Panc1 (cell line): ENCODE results near the gene CDHR5. TPM values are rescaled to one million over a fixed set of nuclear protein-coding genes. Genes with fewer than 3 reads are reported as not detected.

ENCODE experiments used
- ATAC-seq: fragments of 200-7000 bp; cut with Tn5 transposase; 2 replicates; pipeline ENCODE4 v1.9.1; 2020; ENCODE audit warnings: mild to moderate bottlenecking, moderate library complexity
- BruUV-seq: library from RNA; stranded (reverse); fragments of 400-500 nt; replicated peaks from 2 replicates; lab custom pipeline; 2021; lab: Mats Ljungman, UMichigan
- CTCF ChIA-PET: fragments of 300-600 bp; sonication (Branson Sonifier 250); formaldehyde crosslinking; loops from one replicate; lab custom pipeline; 2022; ENCODE audit warnings: antibody characterized with exemption; lab: Charles Lee
- POLR2A ChIA-PET: fragments of 300-600 bp; sonication (Branson Sonifier 250); formaldehyde crosslinking; loops from one replicate; lab custom pipeline; 2022; ENCODE audit warnings: antibody characterized with exemption; lab: Charles Lee
- DNase-seq: peaks from one replicate; pipeline ENCODE4 v3.0.0-alpha.2; 2010; ENCODE audit warnings: low read depth, low spot score
- H3K27ac ChIP-seq: 2 replicates; pipeline ENCODE4 v1.5.1; 2011; ENCODE audit warnings: mild to moderate bottlenecking, low read length, inconsistent platforms
- H3K27me3 ChIP-seq: fragments of 200-500 bp; sonication (Bioruptor generic); 2 replicates; pipeline ENCODE4 v1.6.0; 2014; ENCODE audit warnings: low read length, inconsistent platforms; ENCODE audit not compliant: control insufficient read depth, insufficient read depth
- H3K36me3 ChIP-seq: fragments of 200-500 bp; sonication (Bioruptor generic); 2 replicates; pipeline ENCODE4 v1.5.1; 2014; ENCODE audit warnings: inconsistent platforms, mild to moderate bottlenecking, low read length, moderate library complexity; ENCODE audit not compliant: control insufficient read depth, insufficient read depth
- H3K4me1 ChIP-seq: 2 replicates; pipeline ENCODE4 v1.5.1; 2011; ENCODE audit warnings: inconsistent platforms, mild to moderate bottlenecking, low read length, moderate library complexity; ENCODE audit not compliant: control insufficient read depth, insufficient read depth
- H3K4me3 ChIP-seq, 2 experiments: 2 replicates each; pipeline ENCODE4 v1.5.1; 2011 to 2012; ENCODE audit warnings: low read depth in 2 of 2, low read length in 2 of 2, mild to moderate bottlenecking in 2 of 2, inconsistent platforms in 1 of 2, moderate library complexity in 1 of 2
- H3K9me3 ChIP-seq: fragments of 200-500 bp; sonication (Bioruptor generic); 2 replicates; pipeline ENCODE4 v1.5.1; 2014; ENCODE audit warnings: low read depth, mild to moderate bottlenecking, inconsistent platforms, low read length, moderate library complexity; ENCODE audit not compliant: control insufficient read depth, insufficient read depth
- POLR2AphosphoS5 ChIP-seq: IDR thresholded peaks from 2 replicates; pipeline ENCODE4 v1.6.1; 2012; ENCODE audit warnings: mild to moderate bottlenecking, low read depth, low read length, moderate library complexity
- SIN3A ChIP-seq: IDR thresholded peaks from 2 replicates; pipeline ENCODE4 v1.6.1; 2012; ENCODE audit warnings: low read depth, mild to moderate bottlenecking, low read length, moderate library complexity, borderline replicate concordance; ENCODE audit not compliant: insufficient read depth
- TCF7L2 ChIP-seq: IDR thresholded peaks from 2 replicates; pipeline ENCODE4 v1.6.1; 2011; ENCODE audit warnings: mild to moderate bottlenecking, low read depth, low read length, inconsistent platforms
- in situ Hi-C: cut with HindIII; loops from 2 replicates; pipeline ENCODE4 v1.10.0; 2016; ENCODE audit warnings: low sequenced_read_pairs, low pct_unique_long_range_greater_than_20kb
- intact Hi-C: fragments of 100-400 bp; cut with micrococcal nuclease; formaldehyde crosslinking; loops from one replicate; pipeline ENCODE4 v1.10.0; 2022; ENCODE audit not compliant: unreplicated experiment
- total RNA-seq: library from RNA; stranded (reverse); gene quantifications from one replicate; pipeline ENCODE4 v1.2.1, GENCODE V29; 2021; ENCODE audit not compliant: unreplicated experiment
- TF ChIP-seq, protein P1 (sequence below), 2 experiments: IDR thresholded peaks; 2 replicates each; pipeline ENCODE4 v1.6.1; 2011 to 2012; ENCODE audit warnings: low read depth in 2 of 2, control low read depth in 1 of 2, low read length in 1 of 2, mild to moderate bottlenecking in 1 of 2, moderate library complexity in 1 of 2; ENCODE audit not compliant: insufficient read depth in 1 of 2

CDHR5 gene
- total RNA-seq, 1 experiment from 2014 or later: not detected

DNA sequence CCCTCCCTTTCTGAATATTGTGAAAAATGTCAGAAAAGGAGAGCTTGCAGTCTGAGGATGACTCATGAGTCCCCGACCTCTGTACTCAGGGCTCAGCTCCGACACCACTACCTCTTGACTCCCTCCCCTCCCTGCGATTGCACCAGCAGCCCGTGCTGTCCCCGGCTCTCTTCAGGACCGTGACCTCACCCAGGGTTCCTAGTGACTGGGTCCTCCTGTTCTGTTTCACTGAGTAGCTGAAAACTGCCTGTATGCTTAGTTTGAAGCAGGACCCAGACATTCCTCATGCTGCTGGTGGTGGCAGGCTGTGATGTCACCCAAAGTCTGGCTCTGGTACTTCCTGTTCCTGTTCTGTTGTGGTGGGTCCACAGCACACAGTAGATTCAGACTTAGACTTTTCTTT is 36.8 kb downstream of the CDHR5 start:
- ChIA-PET CTCF (no interaction called here), POLR2A (no interaction called here)
- BruUV-seq: TSS peak; percentile 48
- H3K4me1 ChIP-seq: no peaks in the 10 kb centered on the region
- H3K27me3 ChIP-seq: no peaks in the 10 kb centered on the region
- TF ChIP-seq POLR2AphosphoS5 (no peak), TCF7L2 (no peak)
- DNase-seq (no peak), ATAC-seq (no peak)
- H3K9me3 ChIP-seq: no peaks in the 10 kb centered on the region
- intact Hi-C loops: no loop called here
- no peak overlapping the region for H3K27ac ChIP-seq
- in situ Hi-C loops: no loop called here
- H3K36me3 ChIP-seq: peaks cover 12% of the 10 kb centered on the region
- no peak overlapping the region for H3K4me3 ChIP-seq

DNA sequence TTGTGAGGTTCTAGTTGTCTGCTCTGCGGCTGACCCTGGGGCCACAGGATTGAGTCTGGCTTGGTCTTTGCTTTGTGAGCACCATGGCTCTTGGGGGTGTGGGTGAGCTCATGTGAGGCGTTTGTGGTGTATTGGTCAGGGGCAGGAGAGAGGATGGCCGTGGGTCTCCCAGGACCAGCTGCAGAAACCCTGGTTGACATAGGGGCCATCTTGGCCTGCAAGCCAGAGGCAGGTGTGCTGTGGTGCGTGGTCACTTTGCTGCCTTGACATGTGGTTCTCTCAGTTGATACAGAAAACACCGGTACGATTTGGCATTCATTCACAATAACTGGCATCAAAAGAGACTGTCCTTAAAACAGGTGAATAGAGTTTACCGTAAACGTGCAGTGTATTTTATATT is 37.2 kb downstream of the CDHR5 start:
- CTCF ChIA-PET: no interaction called here
- BruUV-seq: no TSS peak
- intact Hi-C loops: no loop called here
- H3K36me3 ChIP-seq: peaks cover 12% of the 10 kb centered on the region; the same call in 1 of the 2 replicates
- DNase-seq (no peak), ATAC-seq (no peak)
- no peaks in the 10 kb centered on the region for H3K4me1 ChIP-seq
- in situ Hi-C loops: no loop called here
- H3K4me3 ChIP-seq: no peak overlapping the region
- H3K27me3 ChIP-seq: no peaks in the 10 kb centered on the region
- H3K27ac ChIP-seq: no peak overlapping the region
- POLR2A ChIA-PET: no interaction called here
- TF ChIP-seq SIN3A: no peak
- H3K9me3 ChIP-seq: no peaks in the 10 kb centered on the region

DNA sequence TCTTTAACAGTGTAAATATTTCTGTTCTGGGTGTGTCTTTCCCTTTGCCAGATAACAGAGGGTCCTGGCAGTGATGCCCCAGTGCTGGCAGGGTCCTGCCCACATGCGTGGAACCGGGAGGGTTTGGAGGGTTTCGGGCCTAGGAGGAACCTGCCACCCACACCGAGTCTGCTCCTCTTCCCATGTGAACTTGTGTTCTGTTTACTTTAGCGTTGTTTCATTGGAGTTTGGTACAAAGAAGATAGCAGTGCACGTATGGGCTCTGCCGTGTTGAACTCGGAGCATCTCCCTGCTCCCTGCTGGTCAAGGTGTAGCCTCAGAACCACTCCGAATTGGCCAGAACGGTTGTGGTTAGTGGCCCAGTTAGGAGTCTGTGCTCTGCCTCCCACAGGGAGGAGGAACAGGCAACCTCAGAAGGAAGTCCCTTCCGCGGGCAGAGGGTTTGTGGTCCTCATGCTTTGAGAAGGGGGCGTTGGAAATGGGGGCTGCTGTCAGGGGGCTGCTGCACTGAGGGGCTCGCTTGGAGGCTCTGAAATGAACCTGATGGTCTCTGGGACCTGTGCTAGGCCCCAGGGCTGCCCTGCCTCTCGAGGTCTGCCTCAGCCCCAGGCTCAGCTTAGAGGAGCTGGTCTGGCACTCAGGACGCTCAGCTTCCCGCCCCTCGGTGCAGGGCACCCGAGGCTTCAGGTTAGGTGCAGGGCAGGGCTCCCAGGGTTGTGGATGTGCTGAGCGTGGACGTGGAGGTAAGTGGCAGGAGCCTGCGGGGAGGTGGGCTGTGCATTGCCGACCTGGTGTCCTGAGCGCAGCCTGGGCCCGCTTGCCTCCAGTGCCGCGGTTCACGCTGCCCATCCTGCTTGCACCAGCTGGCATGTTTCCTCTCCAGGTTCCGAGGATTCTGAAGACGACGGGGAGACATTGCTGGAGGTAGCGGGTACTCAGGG is 38.1 kb downstream of the CDHR5 start:
- Histone ChIP-seq H3K4me3 (no peak overlapping the region), H3K36me3 (peaks cover 12% of the 10 kb centered on the region; the same call in 1 of the 2 replicates), H3K9me3 (no peaks in the 10 kb centered on the region), H3K27ac (no peak overlapping the region), H3K27me3 (no peaks in the 10 kb centered on the region), H3K4me1 (no peaks in the 10 kb centered on the region)
- intact Hi-C loops (no loop called here), in situ Hi-C loops (no loop called here)
- TF ChIP-seq POLR2AphosphoS5: no peak; the same call in 1 of the 2 replicates
- TF ChIP-seq, protein P1, sequence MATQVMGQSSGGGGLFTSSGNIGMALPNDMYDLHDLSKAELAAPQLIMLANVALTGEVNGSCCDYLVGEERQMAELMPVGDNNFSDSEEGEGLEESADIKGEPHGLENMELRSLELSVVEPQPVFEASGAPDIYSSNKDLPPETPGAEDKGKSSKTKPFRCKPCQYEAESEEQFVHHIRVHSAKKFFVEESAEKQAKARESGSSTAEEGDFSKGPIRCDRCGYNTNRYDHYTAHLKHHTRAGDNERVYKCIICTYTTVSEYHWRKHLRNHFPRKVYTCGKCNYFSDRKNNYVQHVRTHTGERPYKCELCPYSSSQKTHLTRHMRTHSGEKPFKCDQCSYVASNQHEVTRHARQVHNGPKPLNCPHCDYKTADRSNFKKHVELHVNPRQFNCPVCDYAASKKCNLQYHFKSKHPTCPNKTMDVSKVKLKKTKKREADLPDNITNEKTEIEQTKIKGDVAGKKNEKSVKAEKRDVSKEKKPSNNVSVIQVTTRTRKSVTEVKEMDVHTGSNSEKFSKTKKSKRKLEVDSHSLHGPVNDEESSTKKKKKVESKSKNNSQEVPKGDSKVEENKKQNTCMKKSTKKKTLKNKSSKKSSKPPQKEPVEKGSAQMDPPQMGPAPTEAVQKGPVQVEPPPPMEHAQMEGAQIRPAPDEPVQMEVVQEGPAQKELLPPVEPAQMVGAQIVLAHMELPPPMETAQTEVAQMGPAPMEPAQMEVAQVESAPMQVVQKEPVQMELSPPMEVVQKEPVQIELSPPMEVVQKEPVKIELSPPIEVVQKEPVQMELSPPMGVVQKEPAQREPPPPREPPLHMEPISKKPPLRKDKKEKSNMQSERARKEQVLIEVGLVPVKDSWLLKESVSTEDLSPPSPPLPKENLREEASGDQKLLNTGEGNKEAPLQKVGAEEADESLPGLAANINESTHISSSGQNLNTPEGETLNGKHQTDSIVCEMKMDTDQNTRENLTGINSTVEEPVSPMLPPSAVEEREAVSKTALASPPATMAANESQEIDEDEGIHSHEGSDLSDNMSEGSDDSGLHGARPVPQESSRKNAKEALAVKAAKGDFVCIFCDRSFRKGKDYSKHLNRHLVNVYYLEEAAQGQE (IDR thresholded peaks at IDR 0.05; ENCODE audit: insufficient read depth in 1 of 2, low read depth in 2 of 2, low read length in 1 of 2): no peak
- CTCF ChIA-PET: no interaction called here
- no TSS peak for BruUV-seq
- DNase-seq (no peak), ATAC-seq (0 out of 2 replicates have a peak, but pooled peaks have one; percentile 25)
- POLR2A ChIA-PET: no interaction called here
